Measurements from ENCODE around the gene CHAD. TPM values are rescaled to one million over a fixed set of nuclear protein-coding genes. Genes with fewer than 3 reads are reported as not detected.
"Not testable (repeated sequence)": the region's sequence is repeated elsewhere in the genome, so short reads cannot be mapped to it uniquely, and the experiment has no call there.

Gene CHAD
- total RNA-seq, 4 donors from 2014 or later: not detected

GRCh38 chr17:50478391-50479381, 10.0 kb upstream of the CHAD start, which contains the start of gene RSAD1:
RSAD1 (plus strand) TSS chr17:50478860; CDS start chr17:50478885, 25 bp downstream.
- 2 to 4% methylated on average over 67 to 69 of the region's 75 CpGs for WGBS, 2 donors
- H3K4me1 ChIP-seq: peaks cover 0 to 48% (median 15%) of the 10 kb centered on the region in 4 donors
- H3K27ac ChIP-seq: peak within 1 kb of the TSS; percentile 68 to 93 (median 84)
- DNase-seq (ENCODE audit: low spot score in 2 of 2): peak; percentile 65 to 70
- H3K27me3 ChIP-seq: no peaks in the 10 kb centered on the region
- peak within 1 kb of the TSS; percentile 58 to 85 (median 76) for H3K4me3 ChIP-seq
- TF ChIP-seq POLR2A (IDR thresholded peaks at IDR 0.05): peak; percentile 69 to 78
- peak; percentile 88 to 99 (median 96) for TF ChIP-seq CTCF (IDR thresholded peaks at IDR 0.05)
- TF ChIP-seq EP300 (IDR thresholded peaks at IDR 0.05): peak in 1 of 2 donors; percentile 77
- no peaks in the 10 kb centered on the region for H3K9me3 ChIP-seq
- H3K36me3 ChIP-seq: peaks cover 0 to 32% (median 0%) of the 10 kb centered on the region in 3 donors

DNA sequence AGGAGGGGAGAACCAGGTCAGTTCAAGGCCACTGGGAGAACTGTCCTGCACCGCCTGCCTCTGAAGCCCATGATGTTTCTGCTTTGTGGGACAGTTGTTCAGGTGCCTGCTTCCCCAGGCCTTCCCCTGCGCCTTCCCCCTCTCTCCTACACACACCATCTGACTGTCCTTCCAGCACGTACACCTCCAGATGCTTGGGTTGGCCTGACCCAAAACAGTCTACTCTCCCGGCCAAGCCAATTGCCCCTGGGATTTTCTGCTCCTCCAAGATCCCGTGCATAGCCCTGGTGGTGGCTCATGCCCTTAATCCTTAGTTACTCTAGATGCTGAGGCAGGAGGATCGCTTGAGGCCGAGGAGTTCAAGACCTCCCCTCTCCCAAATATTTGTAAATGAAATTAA, 9.3 kb upstream of the CHAD start:
- Histone ChIP-seq H3K4me1 (peaks cover 0 to 43% (median 13%) of the 10 kb centered on the region in 4 donors), H3K4me3 (peak overlapping the region; percentile 58 to 85 (median 76)), H3K9me3 (no peaks in the 10 kb centered on the region), H3K27ac (peak overlapping the region; percentile 68 to 93 (median 84)), H3K27me3 (no peaks in the 10 kb centered on the region), H3K36me3 (peaks cover 0 to 30% (median 0%) of the 10 kb centered on the region in 3 donors)
- TF ChIP-seq POLR2A (IDR thresholded peaks at IDR 0.05) (no peak), CTCF (IDR thresholded peaks at IDR 0.05) (no peak), EP300 (IDR thresholded peaks at IDR 0.05) (no peak)
- no peak for DNase-seq (ENCODE audit: low spot score in 2 of 2)
- WGBS, 2 donors: 50 to 72% methylated on average over 7 of the region's 7 CpGs

DNA sequence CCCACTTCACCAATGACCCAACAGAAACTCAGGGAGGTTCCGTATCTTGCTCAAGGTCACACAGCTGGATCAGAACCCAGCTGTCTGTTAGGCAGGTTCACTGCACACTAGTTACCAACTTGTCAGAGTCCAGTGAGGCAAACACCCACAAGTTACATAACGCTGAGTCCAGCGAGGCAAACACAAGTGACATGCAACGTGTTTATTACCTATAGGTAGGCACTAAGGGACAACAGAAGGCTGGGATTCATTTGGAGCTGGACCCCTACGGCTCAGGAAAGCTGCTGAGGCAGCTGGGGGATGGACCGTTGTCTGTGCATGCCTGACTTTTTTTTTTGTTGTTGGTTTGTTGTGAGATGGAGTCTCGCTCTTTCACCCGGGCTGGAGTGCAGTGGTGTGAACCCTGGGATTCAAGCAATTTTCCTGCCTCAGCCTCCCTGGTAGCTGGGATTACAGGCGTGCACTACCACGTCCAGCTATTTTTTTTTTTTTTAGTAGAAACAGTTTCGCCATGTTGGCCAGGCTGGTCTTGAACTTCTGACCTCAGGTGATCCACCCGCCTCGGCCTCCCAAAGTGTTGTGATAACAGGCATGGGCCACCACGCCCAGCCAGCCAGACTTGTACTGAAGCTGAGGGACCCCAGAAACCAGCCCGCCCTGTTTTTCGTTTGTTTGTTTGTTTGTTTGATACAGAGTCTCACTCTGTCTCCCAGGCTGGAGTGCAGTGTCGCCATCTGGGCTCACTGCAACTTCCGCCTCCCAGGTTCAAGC, 8.1 kb upstream of the CHAD start:
- no peak overlapping the region for H3K27ac ChIP-seq
- H3K9me3 ChIP-seq: no peaks in the 10 kb centered on the region
- H3K4me3 ChIP-seq: peak overlapping the region in 1 of 4 donors; percentile 4
- WGBS, 2 donors: 74% methylated on average over 18 of the region's 18 CpGs
- TF ChIP-seq POLR2A (IDR thresholded peaks at IDR 0.05): no peak
- peaks cover 0 to 31% (median 9%) of the 10 kb centered on the region in 4 donors for H3K4me1 ChIP-seq
- H3K27me3 ChIP-seq: no peaks in the 10 kb centered on the region
- DNase-seq (ENCODE audit: low spot score in 2 of 2): no peak
- H3K36me3 ChIP-seq: peaks cover 0 to 34% (median 0%) of the 10 kb centered on the region in 3 donors

DNA sequence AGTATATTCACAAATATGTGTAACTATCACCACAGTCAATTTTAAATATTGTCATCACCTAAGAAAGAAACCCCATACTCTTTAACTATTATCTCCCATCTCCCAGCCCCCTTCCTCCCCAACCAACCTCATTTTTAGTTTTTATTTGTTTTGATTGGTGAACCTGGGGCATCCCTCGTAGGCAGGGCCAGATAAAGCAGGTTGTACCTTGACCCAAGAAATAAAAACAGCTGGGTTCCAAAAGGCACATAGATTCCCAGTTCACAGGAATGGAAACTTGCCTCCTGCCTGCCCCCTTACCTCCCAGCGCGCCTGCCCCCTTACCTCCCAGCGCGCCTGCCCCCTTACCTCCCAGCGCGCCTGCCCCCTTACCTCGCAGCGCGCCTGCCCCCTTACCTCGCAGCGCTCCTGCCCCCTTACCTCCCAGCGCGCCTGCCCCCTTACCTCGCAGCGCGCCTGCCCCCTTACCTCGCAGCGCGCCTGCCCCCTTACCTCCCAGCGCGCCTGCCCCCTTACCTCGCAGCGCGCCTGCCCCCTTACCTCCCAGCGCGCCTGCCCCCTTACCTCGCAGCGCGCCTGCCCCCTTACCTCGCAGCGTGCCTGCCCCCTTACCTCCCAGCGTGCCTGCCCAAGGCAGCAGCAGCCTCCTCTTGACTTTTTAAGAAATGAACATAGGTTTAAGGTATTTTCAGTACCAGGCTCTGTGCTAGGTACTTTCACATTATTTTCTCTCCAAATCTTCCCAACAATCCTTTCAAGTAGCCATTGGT, 7.3 kb upstream of the CHAD start:
- H3K9me3 ChIP-seq; H3K27me3 ChIP-seq; DNase-seq (ENCODE audit: low spot score in 2 of 2); H3K27ac ChIP-seq: not testable (repeated sequence)
- Histone ChIP-seq H3K4me1 (peaks cover 0 to 28% (median 9%) of the 10 kb centered on the region in 4 donors), H3K4me3 (peak overlapping the region in 1 of 4 donors; percentile 4), H3K36me3 (peaks cover 0 to 40% (median 0%) of the 10 kb centered on the region in 3 donors)
- 22 to 39% methylated on average over 22 of the region's 33 CpGs for WGBS, 2 donors

- Histone ChIP-seq H3K9me3 (no peaks in the 10 kb centered on the region), H3K27me3 (no peaks in the 10 kb centered on the region), H3K27ac (no peak overlapping the region), H3K36me3 (peaks cover 0 to 44% (median 0%) of the 10 kb centered on the region in 3 donors), H3K4me3 (no peak overlapping the region), H3K4me1 (peaks cover 0 to 22% (median 9%) of the 10 kb centered on the region in 4 donors)
- TF ChIP-seq POLR2A (IDR thresholded peaks at IDR 0.05) (no peak), EP300 (IDR thresholded peaks at IDR 0.05) (no peak), CTCF (IDR thresholded peaks at IDR 0.05) (no peak)
- DNase-seq (ENCODE audit: low spot score in 2 of 2): no peak
- WGBS, 2 donors: 86 to 92% methylated on average over 4 of the region's 4 CpGs
Measured at GRCh38 chr17:50475362-50475761, 6.7 kb upstream of the CHAD start.

Data from tibial nerve (tissue), 4 donors.